ENCODE data around the gene ARHGEF16.

Gene ARHGEF16

GRCh38 chr1:3521426-3521825, 67.0 kb downstream of the ARHGEF16 start:
- no peak for DNase-seq

GRCh38 chr1:3522112-3522511, 67.6 kb downstream of the ARHGEF16 start:
- DNase-seq = no peak

GRCh38 chr1:3522564-3523265, 68.2 kb downstream of the ARHGEF16 start:
- DNase-seq = no peak

GRCh38 chr1:3523980-3524379, 69.5 kb downstream of the ARHGEF16 start:
- no peak for DNase-seq

GRCh38 chr1:3524556-3525203, 70.2 kb downstream of the ARHGEF16 start:
- DNase-seq = no peak

- DNase-seq = no peak
Measured at GRCh38 chr1:3525551-3526482, 71.4 kb downstream of the ARHGEF16 start.

GRCh38 chr1:3527774-3528173, 73.3 kb downstream of the ARHGEF16 start:
- no peak for DNase-seq

GRCh38 chr1:3529099-3529729, 74.7 kb downstream of the ARHGEF16 start:
- no peak for DNase-seq

- DNase-seq = no peak
Measured at GRCh38 chr1:3530086-3530925, 75.8 kb downstream of the ARHGEF16 start.

Measured in CD4-positive, alpha-beta T cell treated with Interleukin-4 for 1 hour (primary cell).